HCT116 (cell line): ENCODE measurements around the gene PYROXD2. TPM values are rescaled to one million over a fixed set of nuclear protein-coding genes. Genes with fewer than 3 reads are reported as not detected.

ENCODE experiments used
- ATAC-seq: fragments of 200-7000 bp; cut with Tn5 transposase; 2 replicates; pipeline ENCODE4 v1.9.1; 2020; ENCODE audit warnings: mild to moderate bottlenecking, moderate library complexity
- BruUV-seq: library from RNA; stranded (reverse); fragments of 400-500 nt; replicated peaks from 2 replicates; lab custom pipeline; 2021; lab: Mats Ljungman, UMichigan
- CTCF ChIA-PET: fragments of 300-600 bp; sonication (Branson Sonifier 250); formaldehyde crosslinking; loops from one replicate; lab custom pipeline; 2021; ENCODE audit warnings: antibody characterized with exemption; lab: Charles Lee
- POLR2A ChIA-PET: fragments of 300-600, 350-600 bp; sonication (Branson Sonifier 250); formaldehyde crosslinking; loops from one replicate; lab custom pipeline; 2021; ENCODE audit warnings: antibody characterized with exemption; lab: Charles Lee
- RAD21 ChIA-PET, 2 experiments: fragments of 300-600 bp; sonication (Branson Sonifier 250); formaldehyde crosslinking; loops; one replicate each; lab custom pipeline; 2023; ENCODE audit warnings: low total read pairs in 2 of 2; ENCODE audit not compliant: uncharacterized antibody in 2 of 2, unreplicated experiment in 2 of 2, low non-redundant PET in 1 of 2; lab: Charles Lee
- DNase-seq: peaks from one replicate; pipeline ENCODE4 v3.0.0-alpha.2; 2010; ENCODE audit warnings: low read depth, low spot score
- H2AFZ ChIP-seq: fragments of 200-600 bp; shearing (Covaris generic), sonication (generic); 2 replicates; pipeline ENCODE4 v1.6.1; 2017; ENCODE audit warnings: low read depth, mixed run types, mixed read lengths, antibody characterized with exemption, low read length; ENCODE audit not compliant: poor library complexity, severe bottlenecking
- H3K27ac ChIP-seq: 2 replicates; pipeline ENCODE4 v1.5.1; 2012; ENCODE audit warnings: low read depth, low read length
- H3K27me3 ChIP-seq: fragments of 200-600 bp; sonication (generic); 2 replicates; pipeline ENCODE4 v1.6.1; 2016; ENCODE audit warnings: mixed run types, low read length, mixed read lengths; ENCODE audit not compliant: insufficient read depth
- H3K36me3 ChIP-seq, 2 experiments: fragments of 200-500 bp in 1 of 2; fragments of 200-600 bp in 1 of 2; sonication (Bioruptor generic) in 1 of 2; sonication (generic) in 1 of 2; 2 replicates each; pipeline versions ENCODE4 v1.5.1 to v1.6.1; 2014 to 2016; ENCODE audit warnings: low read length in 2 of 2, inconsistent platforms in 1 of 2, mixed read lengths in 1 of 2, mixed run types in 1 of 2; ENCODE audit not compliant: insufficient read depth in 2 of 2, control insufficient read depth in 1 of 2
- H3K4me1 ChIP-seq, 2 experiments: fragments of 200-600 bp in 1 of 2; sonication (generic) in 1 of 2; 2 replicates each; pipeline versions ENCODE4 v1.5.1 to v1.6.1; 2012 to 2017; ENCODE audit warnings: low read length in 2 of 2, inconsistent platforms in 1 of 2, mild to moderate bottlenecking in 1 of 2, mixed read lengths in 1 of 2, mixed run types in 1 of 2, moderate library complexity in 1 of 2; ENCODE audit not compliant: insufficient read depth in 2 of 2, control insufficient read depth in 1 of 2
- H3K4me2 ChIP-seq: fragments of 200-600 bp; sonication (generic); 2 replicates; pipeline ENCODE4 v1.6.1; 2017; ENCODE audit warnings: mixed run types, low read length, mixed read lengths
- H3K4me3 ChIP-seq, 2 experiments: fragments of 200-600 bp in 1 of 2; sonication (generic) in 1 of 2; replicated peaks in 1 of 2; 2 replicates each; pipeline ENCODE4 v1.5.1; 2011 to 2016; ENCODE audit warnings: low read length in 2 of 2, control low read depth in 1 of 2, low read depth in 1 of 2, mild to moderate bottlenecking in 1 of 2, mixed read lengths in 1 of 2, mixed run types in 1 of 2
- H3K79me2 ChIP-seq: fragments of 200-600 bp; sonication (generic); 2 replicates; pipeline ENCODE4 v1.6.1; 2017; ENCODE audit warnings: mild to moderate bottlenecking, mixed run types, low read length, moderate library complexity, mixed read lengths; ENCODE audit not compliant: insufficient read depth
- H3K9ac ChIP-seq: fragments of 200-600 bp; sonication (generic); 2 replicates; pipeline ENCODE4 v1.6.1; 2016; ENCODE audit warnings: low read length, mixed read lengths
- H3K9me2 ChIP-seq: fragments of 200-600 bp; sonication (generic), shearing (Covaris generic); 2 replicates; pipeline ENCODE4 v1.6.1; 2017; ENCODE audit warnings: mixed run types, mild to moderate bottlenecking, moderate library complexity; ENCODE audit not compliant: insufficient read depth
- H3K9me3 ChIP-seq, 2 experiments: fragments of 200-500 bp in 1 of 2; fragments of 200-600 bp in 1 of 2; sonication (Bioruptor generic) in 1 of 2; sonication (generic) in 1 of 2; 2 replicates each; pipeline ENCODE4 v1.6.1; 2014 to 2017; ENCODE audit warnings: low read length in 2 of 2, mixed read lengths in 2 of 2, inconsistent platforms in 1 of 2, low read depth in 1 of 2, mild to moderate bottlenecking in 1 of 2, mixed run types in 1 of 2, moderate library complexity in 1 of 2; ENCODE audit not compliant: control insufficient read depth in 1 of 2, insufficient read depth in 1 of 2
- H4K20me1 ChIP-seq: fragments of 200-600 bp; sonication (generic), shearing (Covaris generic); 2 replicates; pipeline ENCODE4 v1.6.1; 2017; ENCODE audit warnings: mixed run types, mild to moderate bottlenecking, moderate library complexity; ENCODE audit not compliant: insufficient read depth
- CEBPB ChIP-seq: IDR thresholded peaks from 2 replicates; pipeline ENCODE4 v1.6.1; 2012; ENCODE audit warnings: low read depth
- FOSL1 ChIP-seq: IDR thresholded peaks from 2 replicates; pipeline ENCODE4 v1.6.1; 2012; ENCODE audit warnings: low read depth
- POLR2AphosphoS5 ChIP-seq: IDR thresholded peaks from 2 replicates; pipeline ENCODE4 v1.6.1; 2011; ENCODE audit warnings: mild to moderate bottlenecking, low read depth, low read length, moderate library complexity
- SIN3A ChIP-seq: IDR thresholded peaks from 2 replicates; pipeline ENCODE4 v1.6.1; 2012; ENCODE audit warnings: low read depth
- SP1 ChIP-seq: IDR thresholded peaks from 2 replicates; pipeline ENCODE4 v1.6.1; 2012; ENCODE audit warnings: low read depth
- SRF ChIP-seq: IDR thresholded peaks from 2 replicates; pipeline ENCODE4 v1.6.1; 2012; ENCODE audit warnings: low read depth
- TCF7L2 ChIP-seq: IDR thresholded peaks from 2 replicates; pipeline ENCODE4 v1.7.0; 2011; ENCODE audit warnings: borderline replicate concordance, inconsistent platforms; ENCODE audit not compliant: insufficient read depth, insufficient read length; ENCODE audit errors: extremely low read depth
- intact Hi-C: fragments of 100-400 bp; cut with micrococcal nuclease; formaldehyde crosslinking; loops from 2 replicates; pipeline ENCODE4 v1.10.0; 2022
- total RNA-seq: library from RNA; stranded (reverse); gene quantifications from one replicate; pipeline ENCODE4 v1.2.1, GENCODE V29; 2021; ENCODE audit not compliant: unreplicated experiment
- TF ChIP-seq, protein P1 (sequence below): IDR thresholded peaks from 2 replicates; pipeline ENCODE4 v1.6.1; 2011; ENCODE audit warnings: mild to moderate bottlenecking, low read length, moderate library complexity; ENCODE audit not compliant: insufficient replicate concordance; ENCODE audit errors: extremely low read depth

The PYROXD2 gene
- total RNA-seq, 1 experiment from 2014 or later: 14.2 TPM

DNA sequence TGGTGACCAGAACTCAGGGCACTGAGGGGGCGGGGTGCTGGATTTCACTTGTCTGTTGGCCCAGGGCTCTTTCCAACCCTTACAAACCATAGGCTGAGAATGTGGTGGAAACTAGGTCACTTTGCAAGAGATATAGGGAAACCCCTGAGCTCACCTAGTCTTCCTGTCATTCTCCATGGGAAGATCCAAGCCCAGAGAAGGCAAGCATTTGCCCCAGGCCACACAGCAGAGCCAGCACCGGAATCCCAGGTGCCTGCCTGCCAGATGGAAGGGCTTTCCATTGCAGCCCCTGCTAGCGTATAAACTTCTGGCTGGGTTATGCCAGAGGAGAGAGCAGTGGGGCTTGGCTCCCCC, 427 bp downstream of the PYROXD2 start:
- Histone ChIP-seq H3K9me3 (no peaks in the 10 kb centered on the region), H3K27me3 (no peaks in the 10 kb centered on the region), H3K4me3 (peak overlapping the region; percentile 82 to 92), H3K79me2 (0 out of 2 replicates have a peak, but pooled peaks cover 7% of the 10 kb centered on the region), H2AFZ (peak overlapping the region; percentile 13), H4K20me1 (no peaks in the 10 kb centered on the region), H3K4me1 (peaks cover 13 to 22% of the 10 kb centered on the region in 2 experiments), H3K27ac (peak overlapping the region; percentile 53), H3K9me2 (no peaks in the 10 kb centered on the region), H3K36me3 (peaks cover 0 to under 1% of the 10 kb centered on the region in 2 experiments; a peak in 1 of 4 replicates), H3K4me2 (peak overlapping the region; percentile 76), H3K9ac (peak overlapping the region; percentile 66)
- intact Hi-C loops: loop anchor here (10.0 kb wide), 1 partner anchor 150 kb away; the partner anchor contains the start of gene LOXL4
- ChIA-PET RAD21 (no interaction called here), POLR2A (interaction anchor here (0.7 to 1.0 kb wide), 4 partner anchors 13 to 29 kb away, joined by 3 read pairs; no protein-coding TSS in a partner anchor), CTCF (interaction anchor here (2.1 kb wide), 1 partner anchor 10 kb away, joined by 22 read pairs; no protein-coding TSS in a partner anchor)
- DNase-seq (no peak), ATAC-seq (peak; percentile 8)
- TF ChIP-seq TCF7L2 (no peak), SIN3A (no peak), POLR2AphosphoS5 (no peak), FOSL1 (no peak), SRF (no peak), SP1 (no peak), CEBPB (no peak)
- TF ChIP-seq, protein P1, sequence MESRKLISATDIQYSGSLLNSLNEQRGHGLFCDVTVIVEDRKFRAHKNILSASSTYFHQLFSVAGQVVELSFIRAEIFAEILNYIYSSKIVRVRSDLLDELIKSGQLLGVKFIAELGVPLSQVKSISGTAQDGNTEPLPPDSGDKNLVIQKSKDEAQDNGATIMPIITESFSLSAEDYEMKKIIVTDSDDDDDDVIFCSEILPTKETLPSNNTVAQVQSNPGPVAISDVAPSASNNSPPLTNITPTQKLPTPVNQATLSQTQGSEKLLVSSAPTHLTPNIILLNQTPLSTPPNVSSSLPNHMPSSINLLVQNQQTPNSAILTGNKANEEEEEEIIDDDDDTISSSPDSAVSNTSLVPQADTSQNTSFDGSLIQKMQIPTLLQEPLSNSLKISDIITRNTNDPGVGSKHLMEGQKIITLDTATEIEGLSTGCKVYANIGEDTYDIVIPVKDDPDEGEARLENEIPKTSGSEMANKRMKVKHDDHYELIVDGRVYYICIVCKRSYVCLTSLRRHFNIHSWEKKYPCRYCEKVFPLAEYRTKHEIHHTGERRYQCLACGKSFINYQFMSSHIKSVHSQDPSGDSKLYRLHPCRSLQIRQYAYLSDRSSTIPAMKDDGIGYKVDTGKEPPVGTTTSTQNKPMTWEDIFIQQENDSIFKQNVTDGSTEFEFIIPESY: no peak
- BruUV-seq: TSS peak; percentile 42
